Skeletal muscle cell (primary cell): ENCODE data around the gene HLA-DRB1.
A peak's percentile ranks its signal among the peaks of the same experiment; 100 is the strongest.
"Not testable (repeated sequence)": the region's sequence is repeated elsewhere in the genome, so short reads cannot be mapped to it uniquely, and the experiment has no call there.

Source experiments
- DNase-seq: peaks from one replicate; pipeline ENCODE4 v3.0.0-alpha.2; 2010; ENCODE audit warnings: low read depth
- H3K4me3 ChIP-seq: 2 replicates; pipeline ENCODE4 v1.5.1; 2011; ENCODE audit warnings: low read depth, mild to moderate bottlenecking, control low read depth, low read length, moderate library complexity

HLA-DRB1 gene

GRCh38 chr6:32610682-32611296 lies 21.1 kb upstream of the HLA-DRB1 start:
- no peak for DNase-seq
- H3K4me3 ChIP-seq: no peak overlapping the region

GRCh38 chr6:32609731-32610640 lies 20.3 kb upstream of the HLA-DRB1 start:
- H3K4me3 ChIP-seq: no peak overlapping the region
- peak; percentile 75 for DNase-seq

- DNase-seq: no peak
- H3K4me3 ChIP-seq: no peak overlapping the region
Observed at GRCh38 chr6:32609391-32609730, 19.7 kb upstream of the HLA-DRB1 start.

GRCh38 chr6:32608362-32608761 lies 18.7 kb upstream of the HLA-DRB1 start:
- DNase-seq: no peak
- H3K4me3 ChIP-seq: no peak overlapping the region

GRCh38 chr6:32607988-32608298 lies 18.3 kb upstream of the HLA-DRB1 start:
- no peak overlapping the region for H3K4me3 ChIP-seq
- DNase-seq: no peak

- DNase-seq: no peak
- H3K4me3 ChIP-seq: no peak overlapping the region
Observed at GRCh38 chr6:32607263-32607987, 17.8 kb upstream of the HLA-DRB1 start.

- H3K4me3 ChIP-seq: no peak overlapping the region
- no peak for DNase-seq
Observed at GRCh38 chr6:32604434-32604877, 14.8 kb upstream of the HLA-DRB1 start.

GRCh38 chr6:32603888-32604287 lies 14.2 kb upstream of the HLA-DRB1 start:
- DNase-seq: no peak
- no peak overlapping the region for H3K4me3 ChIP-seq

- no peak for DNase-seq
- H3K4me3 ChIP-seq: no peak overlapping the region
Observed at GRCh38 chr6:32603222-32603621, 13.6 kb upstream of the HLA-DRB1 start.

- DNase-seq: no peak
- no peak overlapping the region for H3K4me3 ChIP-seq
Observed at GRCh38 chr6:32602383-32602782, 12.7 kb upstream of the HLA-DRB1 start.

- no peak for DNase-seq
- H3K4me3 ChIP-seq: no peak overlapping the region
Observed at GRCh38 chr6:32597024-32597423, 7.4 kb upstream of the HLA-DRB1 start.

GRCh38 chr6:32590713-32591112 lies 1.1 kb upstream of the HLA-DRB1 start:
- DNase-seq, H3K4me3 ChIP-seq: not testable (repeated sequence)

- no peak for DNase-seq
- no peak overlapping the region for H3K4me3 ChIP-seq
Observed at GRCh38 chr6:32588156-32588555, 1.5 kb downstream of the HLA-DRB1 start.

- no peak overlapping the region for H3K4me3 ChIP-seq
- DNase-seq: no peak
Observed at GRCh38 chr6:32583527-32583898, 6.1 kb downstream of the HLA-DRB1 start.

GRCh38 chr6:32581315-32582095 lies 8.1 kb downstream of the HLA-DRB1 start:
- H3K4me3 ChIP-seq: no peak overlapping the region
- no peak for DNase-seq

GRCh38 chr6:32580593-32580992 lies 9.1 kb downstream of the HLA-DRB1 start:
- no peak for DNase-seq
- H3K4me3 ChIP-seq: no peak overlapping the region

GRCh38 chr6:32578962-32579361 lies 10.7 kb downstream of the HLA-DRB1 start:
- DNase-seq: no peak

GRCh38 chr6:32577493-32577892 lies 12.2 kb downstream of the HLA-DRB1 start:
- not testable (repeated sequence) for DNase-seq, H3K4me3 ChIP-seq

More at GRCh38 chr6:32578962-32579361, 10.7 kb downstream of the HLA-DRB1 start:
- no peak overlapping the region for H3K4me3 ChIP-seq

GRCh38 chr6:32576250-32576649 lies 13.4 kb downstream of the HLA-DRB1 start:
- H3K4me3 ChIP-seq: no peak overlapping the region
- DNase-seq: no peak
